ENCODE results near the gene PRRG4.

DNA sequence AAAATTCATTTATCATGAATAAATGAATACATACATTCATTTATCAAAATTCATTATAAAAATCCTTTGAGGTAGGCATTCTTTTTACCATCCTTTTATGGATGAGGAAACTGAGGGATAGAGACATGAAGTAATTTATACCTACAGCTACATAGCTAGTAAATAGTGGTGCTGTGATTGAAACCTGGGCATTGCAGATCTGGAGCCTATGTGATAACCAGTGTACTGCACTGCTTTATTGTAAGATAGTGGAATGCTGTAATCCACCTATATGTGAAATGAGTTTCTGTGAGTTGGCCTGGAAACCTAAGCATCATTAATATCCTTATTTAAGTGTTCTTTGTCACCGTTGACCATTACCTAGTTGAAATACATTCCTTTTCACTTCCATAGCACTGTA, 67.4 kb downstream of the PRRG4 start:
- TF ChIP-seq CTCF (optimal IDR thresholded peaks at IDR 0.05 in 1 of 3, IDR thresholded peaks at IDR 0.05 in 1 of 3, conservative IDR thresholded peaks at IDR 0.05 in 1 of 3; ENCODE audit: extremely low read depth in 1 of 3, insufficient read depth in 2 of 3, low read length in 3 of 3) (no peak), EZH2 (IDR thresholded peaks at IDR 0.05; ENCODE audit: low read length) (no peak)
